HG03108 (cell line): ENCODE results near the gene ALK.
"Not testable (repeated sequence)": the region's sequence is repeated elsewhere in the genome, so short reads cannot be mapped to it uniquely, and the experiment has no call there.

Source experiments
- ATAC-seq: cut with Tn5 transposase; IDR thresholded peaks from one replicate; pipeline ENCODE4 v1.9.1; 2021; ENCODE audit warnings: moderate library complexity; ENCODE audit not compliant: unreplicated experiment

ALK gene

GRCh38 chr2:29844713-29845326, 76.6 kb downstream of the ALK start:
- ATAC-seq: no peak

DNA sequence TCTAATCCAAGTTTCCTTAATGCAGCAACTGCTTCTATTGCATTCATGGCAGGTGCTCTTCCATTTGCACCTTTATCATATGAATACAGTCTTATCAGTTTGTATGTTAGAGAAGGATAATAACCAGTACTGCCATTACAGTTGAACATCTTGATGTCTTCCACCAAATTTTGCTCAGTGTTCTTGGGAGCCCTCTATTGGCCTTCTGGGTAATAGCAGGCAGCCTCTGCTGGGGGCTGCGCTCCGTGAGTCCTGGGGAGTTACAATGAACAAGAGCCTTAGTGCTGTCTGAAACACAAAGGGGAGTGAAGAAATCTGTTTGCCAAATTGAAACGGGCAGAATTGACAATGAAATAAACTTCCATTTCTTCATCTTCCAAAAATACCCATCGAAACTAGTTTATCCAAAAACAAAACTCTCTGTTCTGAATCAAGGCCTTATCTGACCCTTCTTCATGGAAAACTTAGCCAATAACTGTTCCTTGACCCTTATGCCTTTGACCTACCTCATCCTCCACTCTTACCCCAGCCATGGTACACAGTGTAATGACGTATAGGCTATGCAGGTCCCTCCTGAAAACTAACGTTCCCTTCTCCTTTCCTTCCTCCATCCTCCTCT, 79.9 kb downstream of the ALK start:
- ATAC-seq: no peak

GRCh38 chr2:29839306-29839705, 82.1 kb downstream of the ALK start:
- ATAC-seq: no peak

DNA sequence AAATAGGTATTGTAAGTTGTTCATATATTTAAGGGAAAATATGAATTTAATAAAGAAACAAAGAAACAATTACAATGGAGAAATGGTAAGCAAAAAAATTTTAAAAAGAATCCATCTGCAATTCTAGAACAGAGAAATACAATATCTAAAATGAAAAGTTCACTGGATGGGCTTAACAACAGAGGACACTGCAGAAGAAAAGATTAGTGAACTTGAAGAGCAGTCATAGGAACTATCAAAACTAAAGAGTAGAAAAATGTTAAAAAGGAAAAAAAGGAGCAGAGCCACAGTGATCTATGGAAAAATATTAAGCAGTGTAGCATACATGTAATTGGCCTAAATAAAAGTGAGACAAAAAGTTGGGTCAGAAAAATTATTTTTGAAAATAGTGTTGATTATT, 83.5 kb downstream of the ALK start:
- no peak for ATAC-seq

- ATAC-seq: no peak
Observed at GRCh38 chr2:29834624-29835023, 86.8 kb downstream of the ALK start.

- ATAC-seq: no peak
Observed at GRCh38 chr2:29834036-29834540, 87.3 kb downstream of the ALK start.

DNA sequence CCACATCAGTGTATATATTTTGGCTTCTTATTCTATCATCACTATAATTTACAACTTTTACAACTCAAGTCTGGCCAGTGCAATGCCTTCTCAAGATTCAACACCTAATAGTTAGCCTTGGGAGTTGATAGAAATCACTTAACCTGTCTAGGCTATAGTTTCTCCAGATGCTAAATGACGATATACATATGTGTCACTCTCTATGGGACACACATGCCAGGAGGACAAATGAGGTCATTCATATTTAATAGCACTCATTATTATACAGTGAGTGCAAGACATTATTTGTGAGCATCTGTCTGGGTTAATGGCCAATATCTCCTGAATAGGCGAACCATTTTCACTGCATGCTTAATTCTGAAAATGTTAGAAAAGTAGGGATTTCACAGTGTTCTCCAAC, 89.8 kb downstream of the ALK start:
- ATAC-seq: no peak

DNA sequence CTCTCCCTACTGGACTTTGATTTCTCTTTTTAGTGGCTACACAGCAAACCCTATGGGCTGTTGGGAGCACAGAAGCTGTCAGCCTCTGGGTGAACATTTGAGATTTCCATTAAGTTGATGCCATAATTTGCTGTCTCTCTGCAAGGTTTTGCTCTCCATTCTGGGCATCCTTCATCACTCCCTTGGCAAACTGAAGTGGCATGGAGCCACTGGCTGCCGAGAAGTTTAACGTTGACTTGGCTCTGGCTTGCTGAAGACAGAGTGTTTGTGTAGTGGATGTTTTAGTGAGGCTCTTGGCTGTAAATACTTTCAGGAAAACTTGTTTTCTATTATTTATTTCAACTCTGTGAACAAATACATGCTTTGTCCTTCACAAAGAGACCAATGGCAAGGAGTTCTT, 91.5 kb downstream of the ALK start:
- ATAC-seq: no peak

DNA sequence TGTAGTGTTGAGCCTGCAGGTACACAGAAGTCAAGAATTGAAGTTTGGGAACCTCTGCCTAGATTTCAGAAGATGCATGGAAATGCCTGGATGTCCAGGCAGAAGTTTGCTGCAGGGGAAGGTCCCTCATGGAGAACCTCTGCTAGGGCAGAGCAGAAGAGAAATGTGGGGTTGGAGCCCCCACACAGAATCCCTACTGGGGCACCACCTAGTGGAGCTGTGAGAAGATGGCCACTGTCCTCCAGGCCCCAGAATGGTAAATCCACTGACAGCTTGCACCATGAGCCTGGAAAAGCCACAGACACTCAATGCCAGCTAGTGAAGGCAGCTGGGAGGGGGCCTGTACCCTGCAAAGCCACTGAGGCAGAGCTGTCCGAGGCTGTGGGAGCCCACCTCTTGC, 97.2 kb downstream of the ALK start:
- ATAC-seq: not testable (repeated sequence)

DNA sequence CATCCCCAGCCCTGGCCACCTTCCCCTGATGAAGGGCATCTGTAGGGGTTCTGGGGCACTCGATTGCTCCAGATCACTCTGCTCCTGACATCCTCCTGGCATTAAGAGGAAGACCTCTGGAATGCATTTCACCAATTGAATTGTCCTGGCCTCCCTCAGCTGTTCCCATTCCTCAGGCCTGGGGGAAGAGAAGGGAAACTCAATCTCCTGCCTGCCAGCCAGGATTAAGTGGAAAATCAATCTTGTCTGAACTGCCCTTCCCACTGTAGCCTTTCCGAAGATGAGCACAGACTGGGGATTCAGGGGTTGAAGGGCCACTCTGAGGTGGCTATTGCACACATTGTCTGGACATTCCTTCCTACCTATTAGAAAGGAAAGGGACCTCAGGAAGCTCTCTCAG, 99.8 kb downstream of the ALK start:
- ATAC-seq: no peak

DNA sequence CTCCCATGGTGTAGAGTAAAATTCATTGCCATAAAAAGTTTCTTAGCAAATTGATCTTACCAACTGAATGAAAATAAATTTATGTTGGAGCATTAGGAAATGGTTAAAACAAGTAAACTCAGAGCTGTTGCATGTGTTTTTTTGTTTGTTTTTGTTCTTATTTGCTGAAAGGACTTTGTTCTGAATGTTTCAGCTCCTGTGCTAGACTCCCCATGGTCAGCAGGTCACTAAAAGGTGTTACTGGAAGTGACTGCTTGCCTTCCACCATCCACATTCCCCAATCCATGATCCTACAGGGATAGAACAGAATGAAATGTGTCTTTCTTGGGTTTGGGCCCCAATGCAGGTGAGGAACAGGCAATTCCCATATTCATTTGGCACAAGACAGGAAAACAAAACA, 101.8 kb downstream of the ALK start:
- no peak for ATAC-seq

- no peak for ATAC-seq
Observed at GRCh38 chr2:29817801-29818680, 103.3 kb downstream of the ALK start.

DNA sequence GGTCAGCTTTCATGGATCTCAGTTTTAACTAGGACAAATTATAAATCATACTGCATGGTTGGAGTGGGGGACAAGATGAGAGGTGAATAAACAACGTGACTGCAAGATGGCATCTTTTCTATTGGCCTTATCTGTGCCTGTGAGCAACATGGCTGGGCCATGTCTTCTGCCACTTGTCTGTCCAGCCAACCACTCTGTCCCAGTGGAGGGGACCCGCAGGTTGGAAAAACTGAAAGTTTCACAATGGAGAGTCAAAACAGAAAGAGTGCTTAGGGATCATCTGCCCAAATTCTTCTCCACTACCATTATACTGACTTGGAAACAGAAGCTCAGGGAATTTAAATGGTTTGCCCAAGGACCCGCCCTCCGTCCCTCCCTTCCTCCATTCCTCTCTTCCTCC, 104.1 kb downstream of the ALK start:
- ATAC-seq: no peak

DNA sequence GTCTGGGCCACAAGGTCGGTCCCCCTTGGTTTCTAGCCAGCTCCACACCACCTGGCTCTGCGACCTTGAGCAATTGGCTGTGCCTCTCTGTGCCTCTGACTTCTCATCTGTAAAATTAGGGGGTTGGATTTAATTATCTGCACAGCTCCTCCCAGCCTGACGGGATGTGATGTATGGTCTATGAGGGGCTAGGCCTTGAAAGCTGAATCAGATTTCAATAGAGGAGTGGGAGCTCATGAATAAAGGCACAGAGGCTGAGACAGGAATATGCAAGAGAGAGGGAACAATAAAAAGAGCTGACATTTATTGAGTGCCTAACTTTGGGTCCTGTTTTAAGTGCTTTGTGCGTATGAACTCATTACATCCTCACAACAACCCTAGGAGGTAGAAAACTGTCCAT, 104.7 kb downstream of the ALK start:
- no peak for ATAC-seq

- no peak for ATAC-seq
Observed at GRCh38 chr2:29811378-29811777, 110.0 kb downstream of the ALK start.

GRCh38 chr2:29810956-29811355, 110.4 kb downstream of the ALK start:
- ATAC-seq: no peak

DNA sequence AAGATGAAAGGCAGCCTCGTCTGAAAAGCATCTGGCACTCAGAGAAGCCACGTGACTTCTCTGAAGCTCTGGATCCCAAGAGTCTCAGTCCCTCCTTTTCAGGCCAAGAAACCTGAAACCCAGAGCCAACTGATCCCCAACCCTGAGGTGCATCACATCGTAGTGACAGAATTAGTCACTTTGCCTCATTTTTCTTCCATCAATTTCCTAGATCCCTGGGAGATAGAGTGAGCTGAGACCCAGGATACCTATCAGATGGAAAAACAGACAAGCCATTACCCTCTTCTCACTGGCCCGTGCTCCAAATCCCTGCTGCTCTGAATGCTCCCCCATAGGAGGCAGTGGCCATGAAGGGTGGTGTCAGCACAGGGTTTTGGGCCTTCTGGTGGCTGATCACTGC, 113.1 kb downstream of the ALK start:
- ATAC-seq: no peak

GRCh38 chr2:29807082-29807481, 114.3 kb downstream of the ALK start:
- ATAC-seq: no peak

DNA sequence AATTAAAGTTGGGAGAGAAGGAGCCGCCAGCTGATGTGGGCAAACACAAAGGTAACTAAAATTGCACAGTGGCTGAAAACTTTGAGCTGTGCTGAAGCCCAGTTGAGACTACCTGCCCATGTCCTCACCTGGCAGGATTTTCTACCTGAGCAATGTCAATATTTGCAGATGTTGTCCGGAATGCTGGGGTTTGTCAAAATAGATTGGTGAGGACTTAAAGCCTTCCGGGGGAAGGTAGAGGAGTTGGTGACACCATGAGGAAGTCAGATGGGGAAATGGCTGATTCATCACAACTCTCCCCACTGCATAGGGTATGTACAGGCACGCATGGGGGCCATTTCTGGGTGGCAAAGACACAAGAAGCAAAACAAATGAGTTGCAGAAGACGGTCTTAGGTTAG, 114.9 kb downstream of the ALK start:
- no peak for ATAC-seq

- no peak for ATAC-seq
Observed at GRCh38 chr2:29804671-29805070, 116.7 kb downstream of the ALK start.

GRCh38 chr2:29803537-29803936, 117.8 kb downstream of the ALK start:
- no peak for ATAC-seq

DNA sequence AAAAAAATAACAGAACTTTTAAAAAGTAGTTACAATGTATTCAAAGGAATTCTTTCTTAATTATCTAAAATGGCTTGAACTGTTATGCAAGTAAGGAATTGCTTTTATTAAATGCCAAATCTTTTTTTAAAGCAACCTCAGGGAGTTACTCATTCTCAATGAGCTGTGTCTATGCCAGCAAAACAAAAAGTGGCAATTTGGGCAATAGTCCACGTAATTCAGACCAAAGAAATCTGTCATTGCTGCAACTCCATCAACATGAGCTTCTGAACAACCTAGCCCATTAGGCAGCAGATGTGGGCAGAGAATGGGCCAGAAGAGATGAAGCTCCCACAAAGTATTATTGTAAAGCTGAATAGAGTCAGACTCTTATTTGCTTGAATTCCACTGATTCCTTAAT, 118.4 kb downstream of the ALK start:
- no peak for ATAC-seq
